GM21447 (cell line): ENCODE data around the gene POLG2.
"Not testable (repeated sequence)": the region's sequence is repeated elsewhere in the genome, so short reads cannot be mapped to it uniquely, and the experiment has no call there.

Source experiments
- ATAC-seq: cut with Tn5 transposase; IDR thresholded peaks from one replicate; pipeline ENCODE4 v1.9.1; 2021; ENCODE audit not compliant: unreplicated experiment

The POLG2 gene

DNA sequence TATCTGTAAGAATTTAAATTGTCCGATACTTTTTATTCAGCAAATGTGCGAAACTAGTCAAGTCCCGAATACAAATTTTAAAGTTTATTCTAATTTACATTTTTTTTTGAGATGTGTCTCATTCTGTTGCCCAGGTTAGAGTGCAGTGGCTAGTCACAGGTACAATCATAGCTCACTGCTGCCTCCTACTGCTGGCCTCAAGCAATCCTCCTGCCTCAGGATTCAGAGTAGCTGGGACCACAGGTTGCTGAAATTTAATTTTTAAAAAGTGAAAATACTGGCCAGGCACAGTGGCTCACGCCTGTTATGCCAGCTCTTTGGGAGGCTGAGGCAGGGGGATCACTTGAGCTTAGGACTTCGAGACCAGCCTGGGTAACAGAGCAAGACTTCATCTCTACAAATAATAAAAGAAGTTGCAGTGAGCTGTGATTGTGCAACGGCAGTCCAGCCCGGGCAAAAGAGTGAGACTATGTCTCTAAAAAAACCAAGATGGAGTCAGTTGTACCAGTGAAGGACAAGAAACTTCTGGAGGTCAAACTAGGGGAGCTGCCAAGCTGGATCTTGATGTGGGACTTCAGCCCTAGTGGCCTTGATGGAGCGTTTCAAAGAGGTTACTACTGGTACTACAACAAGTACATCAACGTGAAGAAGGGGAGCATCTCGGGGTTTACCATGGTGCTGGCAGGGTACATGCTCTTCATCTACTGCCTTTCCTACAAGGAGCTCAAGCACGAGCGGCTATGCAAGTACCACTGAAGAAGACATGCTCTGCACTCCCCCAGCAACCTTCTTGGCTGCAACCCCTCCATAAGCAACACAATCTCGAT is 5.6 kb downstream of the POLG2 start:
- no peak for ATAC-seq

DNA sequence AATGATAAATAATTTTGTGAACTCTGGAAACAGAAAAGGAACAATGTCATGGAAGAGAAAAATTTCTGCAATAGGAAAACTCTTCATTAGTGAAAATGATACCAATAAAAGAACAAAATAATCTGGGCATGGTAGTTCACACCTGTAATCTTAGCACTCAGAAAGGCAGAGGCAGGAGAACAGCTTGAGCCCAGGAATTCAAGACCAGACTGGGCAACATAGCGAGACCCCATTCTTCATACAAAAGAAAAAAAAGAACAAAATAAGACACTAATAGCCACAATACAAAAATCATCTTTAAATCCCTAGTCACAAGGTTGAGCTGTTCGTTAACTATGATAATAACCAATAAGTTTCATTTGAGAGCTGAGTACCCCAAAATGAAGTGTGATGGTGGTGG is 8.6 kb downstream of the POLG2 start:
- ATAC-seq = no peak

DNA sequence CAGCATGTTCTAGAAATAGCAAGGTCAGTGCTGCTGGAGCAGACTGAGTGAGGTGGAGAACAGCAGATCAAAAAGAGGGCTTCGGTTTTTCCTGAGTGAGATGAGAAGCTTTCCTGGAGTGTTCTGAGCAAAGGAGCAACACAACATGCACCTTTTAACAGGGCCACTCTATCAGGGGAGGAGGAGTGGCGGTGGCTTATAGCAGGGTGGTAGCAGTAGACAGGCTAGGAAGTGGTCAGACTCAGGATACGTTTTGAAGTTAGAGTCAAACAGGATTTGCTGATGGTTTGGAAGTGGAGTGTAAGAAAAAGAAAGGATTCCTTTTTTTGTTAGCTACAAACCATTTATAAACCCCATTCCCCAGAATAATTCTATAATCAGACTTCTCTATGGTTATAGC is 12.5 kb downstream of the POLG2 start:
- no peak for ATAC-seq

DNA sequence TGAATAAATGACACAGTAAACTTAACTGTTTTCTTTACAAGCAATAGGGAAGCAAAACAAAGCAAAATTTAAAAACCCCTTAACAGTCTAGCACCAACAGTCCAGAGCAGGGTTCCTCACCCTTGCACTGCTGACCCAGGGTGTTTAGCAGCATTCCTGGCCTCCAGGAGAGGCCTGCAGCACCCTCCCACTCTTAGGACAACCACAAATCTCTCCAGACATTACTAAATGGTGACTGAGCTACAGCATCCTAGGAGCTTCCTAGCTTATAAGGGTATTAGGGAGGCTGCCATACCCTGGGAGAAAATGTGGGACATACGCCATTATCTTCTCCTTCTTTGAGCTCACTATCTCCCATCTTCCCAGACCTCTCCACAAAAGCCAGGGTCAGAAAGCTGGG is 15.9 kb downstream of the POLG2 start:
- no peak for ATAC-seq

DNA sequence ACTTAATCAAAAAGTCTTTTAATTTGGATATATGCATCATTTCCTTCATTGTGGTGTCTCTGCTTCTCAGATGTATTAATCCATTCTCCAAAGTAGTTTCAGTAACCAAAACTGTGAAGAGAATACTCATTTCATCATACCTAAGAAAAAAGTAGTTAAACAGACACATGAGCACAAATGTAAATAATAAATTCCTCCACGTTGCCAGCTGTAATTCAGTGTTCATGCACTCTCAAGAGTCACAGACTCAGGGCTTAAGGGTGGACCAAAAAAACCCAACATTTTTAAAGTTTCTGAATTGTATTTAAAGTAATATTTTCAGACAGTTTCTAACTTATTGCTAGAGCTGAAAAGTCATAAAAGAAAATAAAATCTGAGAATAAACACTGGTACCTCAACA is 19.0 kb downstream of the POLG2 start:
- no peak for ATAC-seq

DNA sequence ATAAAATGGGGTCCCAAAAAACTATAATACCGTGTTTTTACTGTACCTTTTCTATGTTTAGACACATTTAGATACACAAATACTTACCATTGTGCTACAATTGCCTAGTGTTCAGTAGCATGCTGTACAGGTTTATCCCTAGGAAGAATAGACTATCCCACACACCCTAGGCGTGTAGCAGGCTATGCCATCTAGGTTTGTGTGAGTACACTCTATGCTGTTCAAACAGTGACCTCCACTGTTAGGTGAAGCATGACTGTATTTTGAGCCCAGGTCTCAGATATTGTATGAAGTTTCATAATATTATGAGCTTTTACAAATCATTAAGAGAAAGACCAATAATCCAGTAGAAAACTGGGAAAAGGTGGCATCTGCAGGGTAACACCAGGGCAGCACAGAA is 24.3 kb downstream of the POLG2 start:
- ATAC-seq = no peak

DNA sequence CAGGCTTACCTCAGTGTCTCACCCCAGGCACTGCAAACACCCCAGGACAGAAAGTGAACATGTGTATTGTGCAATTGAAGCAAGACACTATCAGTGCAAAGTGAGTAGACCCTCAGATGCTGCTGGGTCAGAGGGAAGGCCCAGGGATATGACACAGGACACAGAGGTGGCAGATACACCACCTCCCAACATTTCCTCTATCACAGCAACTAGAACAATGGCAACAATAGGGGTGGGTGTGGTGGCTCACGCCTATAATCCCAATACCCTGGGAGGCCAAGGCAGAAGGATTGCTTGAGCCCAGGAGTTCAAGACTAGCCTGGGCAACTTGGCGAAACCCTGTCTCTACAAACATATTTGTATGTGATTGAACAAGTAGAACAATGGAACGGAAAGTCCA is 25.4 kb downstream of the POLG2 start:
- ATAC-seq = no peak

DNA sequence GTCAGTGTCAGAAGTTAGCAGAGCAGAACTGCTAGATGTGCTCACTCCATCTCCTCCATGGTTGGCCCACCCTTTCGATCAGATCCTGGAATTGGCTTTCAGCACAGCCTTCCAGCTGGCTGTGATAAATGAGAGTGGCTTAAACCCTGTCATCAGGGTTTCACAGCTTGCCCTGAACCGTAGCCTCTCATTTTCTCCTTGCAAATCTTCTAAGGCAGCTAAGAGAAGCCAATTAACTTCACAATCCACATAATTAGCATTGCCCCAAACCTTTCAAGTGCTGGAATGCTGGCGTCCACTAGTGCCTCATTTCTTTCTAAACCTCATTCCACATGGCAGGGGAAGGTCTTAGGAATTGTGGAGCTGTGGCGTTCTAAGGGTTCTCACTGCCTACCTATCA is 26.2 kb downstream of the POLG2 start:
- no peak for ATAC-seq

DNA sequence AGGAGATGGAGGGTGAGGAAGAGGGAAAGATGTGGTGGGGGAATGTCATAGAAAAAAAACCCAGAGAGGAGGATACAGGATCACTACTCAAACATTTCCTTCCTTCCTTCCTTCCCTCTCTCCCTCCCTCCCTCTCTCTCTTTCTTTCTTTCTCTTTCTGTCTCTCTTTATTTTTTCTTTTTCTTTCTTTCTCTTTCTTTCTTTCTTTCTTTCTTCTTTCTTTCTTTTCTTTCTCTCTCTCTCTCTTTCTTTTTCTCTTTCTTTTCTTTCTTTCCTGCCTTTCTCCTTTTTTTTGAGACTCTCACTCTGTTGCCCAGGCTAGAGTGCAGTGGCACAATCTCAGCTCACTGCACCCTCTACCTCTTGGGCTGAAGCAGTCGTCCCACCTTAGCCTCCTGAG is 30.0 kb downstream of the POLG2 start:
- ATAC-seq = not testable (repeated sequence)

DNA sequence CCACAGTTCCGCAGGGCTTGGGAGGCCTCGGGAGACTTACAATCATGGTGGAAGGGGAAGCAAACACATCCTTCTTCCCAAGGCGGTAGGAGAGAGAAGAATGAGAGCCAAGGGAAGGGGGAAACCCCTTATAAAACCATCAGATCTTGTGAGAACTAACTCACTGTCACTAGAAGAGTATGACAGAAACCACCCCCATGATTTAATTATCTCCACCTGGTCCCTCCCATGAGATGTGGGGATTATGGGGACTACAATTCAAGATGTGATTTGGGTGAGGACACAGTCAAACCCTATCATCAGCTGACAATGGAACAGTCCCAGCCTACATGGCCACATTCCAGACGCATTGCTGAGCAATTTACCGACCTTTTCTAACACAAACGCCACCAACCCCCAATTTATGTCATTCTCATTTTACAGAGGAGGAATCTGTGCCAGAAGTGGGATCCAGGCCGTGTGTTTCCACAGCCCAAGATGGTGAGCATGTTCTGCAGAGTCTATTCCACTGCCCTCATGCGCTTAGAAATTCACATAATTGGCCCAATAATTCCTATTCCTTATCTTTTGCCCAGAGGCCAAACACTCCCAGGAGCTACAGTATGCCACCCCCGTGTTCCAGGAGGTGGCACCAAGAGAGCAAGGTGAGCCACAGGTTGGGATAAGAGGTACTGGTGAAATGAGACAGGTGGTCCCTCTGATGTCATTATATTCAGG is 30.7 kb downstream of the POLG2 start:
- no peak for ATAC-seq

DNA sequence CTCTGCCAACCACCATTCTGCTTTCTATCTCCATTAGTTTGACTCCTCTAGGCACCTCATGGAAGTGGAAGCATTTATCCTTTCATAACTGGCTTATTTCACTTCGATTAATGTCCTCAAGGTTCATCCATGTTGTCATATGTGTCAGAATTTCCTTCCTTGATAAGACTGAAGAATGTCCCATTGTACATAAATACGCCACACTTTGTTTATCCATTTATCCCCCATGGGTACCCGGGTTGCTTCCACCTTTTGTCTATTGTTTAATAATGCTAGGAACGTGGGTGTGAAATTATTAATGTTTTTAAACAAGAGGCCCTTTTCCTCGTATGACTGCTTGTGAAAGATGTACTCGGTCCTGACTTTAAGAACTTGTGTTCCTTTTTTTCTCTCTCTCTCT is 35.1 kb downstream of the POLG2 start:
- ATAC-seq = no peak

DNA sequence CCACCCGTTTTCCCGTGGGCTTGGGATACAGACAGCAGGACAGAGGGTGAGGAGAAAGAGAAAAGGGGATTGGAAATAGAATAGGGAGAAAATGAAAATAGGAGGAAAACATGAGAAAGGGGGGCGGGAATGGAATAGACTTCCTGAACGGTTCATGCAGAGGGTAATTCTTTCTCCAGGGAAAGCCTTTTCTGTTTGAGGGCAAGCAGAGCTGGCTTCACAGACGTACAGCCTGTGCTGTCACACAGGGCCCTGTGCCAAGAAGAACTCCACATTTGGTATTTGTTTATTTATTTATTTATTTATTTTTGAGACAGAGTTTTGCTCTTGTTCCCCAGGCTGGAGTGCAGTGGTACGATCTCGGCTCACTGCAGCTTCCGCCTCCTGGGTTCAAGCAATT is 35.9 kb downstream of the POLG2 start:
- no peak for ATAC-seq

DNA sequence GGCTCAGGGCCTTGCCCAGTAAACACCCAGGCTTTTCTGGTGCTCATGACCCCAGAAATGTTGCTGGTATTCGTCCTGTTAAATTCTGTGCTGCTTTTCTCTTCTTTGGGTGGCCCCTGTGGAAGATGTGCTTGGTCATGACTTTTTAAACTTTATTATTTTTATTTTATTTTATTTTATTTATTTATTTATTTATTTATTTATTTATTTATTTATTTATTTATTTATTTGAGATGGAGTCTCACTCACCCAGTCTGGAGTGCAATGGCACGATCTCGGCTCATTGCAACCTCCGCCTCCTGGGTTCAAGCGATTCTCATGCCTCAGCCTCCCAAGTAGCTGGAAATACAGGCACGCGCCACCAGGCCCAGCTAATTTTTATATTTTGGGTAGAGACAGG is 37.0 kb downstream of the POLG2 start:
- not testable (repeated sequence) for ATAC-seq

DNA sequence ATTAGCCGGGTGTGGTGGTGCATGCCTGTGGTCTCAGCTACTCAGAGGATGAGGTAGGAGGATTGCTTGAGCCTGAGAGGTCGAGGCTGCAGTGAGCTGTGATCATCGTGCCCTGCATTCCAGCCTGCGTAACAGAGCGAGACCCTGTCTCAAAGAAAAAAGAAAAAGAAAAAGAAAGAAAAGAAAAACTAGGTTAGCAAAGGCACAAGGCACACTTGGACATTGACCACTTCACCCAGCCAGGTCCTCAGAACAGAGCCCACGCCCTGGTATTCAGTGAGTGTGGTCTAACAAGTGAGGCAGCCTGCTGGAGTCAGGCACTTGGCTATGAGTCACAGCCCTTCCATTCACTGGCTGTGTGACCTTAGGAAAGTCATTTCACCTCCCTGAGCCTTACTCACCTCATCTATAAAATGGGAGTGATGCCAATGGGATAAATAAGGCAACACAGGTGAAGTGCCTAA is 37.5 kb downstream of the POLG2 start:
- no peak for ATAC-seq

DNA sequence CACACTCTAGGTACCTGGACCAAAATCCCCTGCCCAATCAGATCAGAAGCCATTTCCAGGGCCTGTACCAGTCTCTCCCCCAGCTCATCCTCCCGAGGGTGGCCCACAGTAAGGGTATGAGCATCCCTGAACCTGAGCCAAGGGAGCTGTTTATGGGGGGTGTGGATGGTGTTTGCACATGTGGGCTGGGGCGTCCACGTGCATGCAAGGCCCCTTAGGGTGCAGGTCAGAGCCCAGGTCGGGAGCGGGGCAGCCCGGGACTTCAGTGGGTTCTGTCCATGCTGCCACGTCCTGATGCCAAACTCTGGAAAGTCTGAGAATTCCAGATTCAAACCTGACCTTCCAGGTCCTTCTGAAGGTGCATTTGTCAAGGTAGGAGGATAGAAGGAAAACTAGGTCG is 38.1 kb downstream of the POLG2 start:
- ATAC-seq = no peak

DNA sequence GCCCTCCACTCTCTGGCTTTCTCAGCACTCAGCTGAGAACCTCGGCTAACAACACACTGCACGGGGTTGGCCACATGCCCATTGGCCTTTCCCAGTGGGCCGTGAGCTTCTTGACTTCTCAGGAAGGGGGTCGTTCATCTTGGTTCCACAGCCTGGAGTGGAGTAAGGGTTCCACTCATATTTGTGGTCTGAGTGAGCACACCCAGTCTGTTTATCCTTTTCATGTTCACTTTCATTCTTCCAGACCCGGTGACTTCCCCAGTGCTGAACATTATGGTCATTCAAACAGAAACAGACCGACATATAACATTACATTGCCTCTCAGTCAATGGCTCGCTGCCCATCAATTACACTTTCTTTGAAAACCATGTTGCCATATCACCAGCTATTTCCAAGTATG is 39.7 kb downstream of the POLG2 start:
- no peak for ATAC-seq

DNA sequence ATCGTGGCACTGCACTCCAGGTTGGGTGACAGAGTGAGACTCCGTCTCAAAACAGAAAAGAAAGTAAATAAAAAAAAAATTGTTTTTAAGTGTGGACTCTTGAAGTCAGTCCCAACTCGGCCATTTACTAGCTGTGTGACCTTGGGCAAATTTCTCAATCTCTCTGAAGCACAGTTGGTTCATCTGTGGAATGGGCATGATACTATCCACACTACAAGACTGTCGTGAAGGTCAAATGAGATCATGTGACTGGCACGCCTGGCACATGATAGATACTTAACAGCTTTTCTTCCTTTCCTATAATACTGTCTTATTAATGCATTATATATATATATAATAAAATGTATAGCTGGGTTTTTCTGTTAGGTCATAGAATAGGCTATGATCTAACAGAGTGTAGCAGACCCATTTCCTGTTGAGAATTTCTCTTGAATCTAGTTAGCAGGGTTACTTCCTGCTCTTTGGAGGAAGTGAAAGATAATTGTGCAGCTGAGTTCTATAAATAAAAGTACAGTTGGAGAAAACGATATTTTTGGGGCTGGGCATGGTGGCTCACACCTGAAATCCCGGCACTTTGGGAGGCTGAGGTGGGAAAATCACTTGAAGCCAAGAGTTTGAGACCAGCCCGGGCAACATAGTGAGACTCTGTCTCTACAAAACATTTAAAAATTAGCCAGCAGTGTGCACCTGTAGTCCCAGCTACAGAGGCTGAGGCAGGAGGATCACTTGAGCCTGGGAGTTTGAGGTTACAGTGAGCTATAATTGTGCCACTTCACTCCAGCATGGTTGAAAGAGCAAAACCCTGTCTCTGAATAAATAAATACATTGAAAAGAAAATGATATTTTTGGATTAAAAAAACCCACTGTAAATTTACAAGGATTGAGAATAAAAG is 40.6 kb downstream of the POLG2 start:
- ATAC-seq = peak; percentile 56

DNA sequence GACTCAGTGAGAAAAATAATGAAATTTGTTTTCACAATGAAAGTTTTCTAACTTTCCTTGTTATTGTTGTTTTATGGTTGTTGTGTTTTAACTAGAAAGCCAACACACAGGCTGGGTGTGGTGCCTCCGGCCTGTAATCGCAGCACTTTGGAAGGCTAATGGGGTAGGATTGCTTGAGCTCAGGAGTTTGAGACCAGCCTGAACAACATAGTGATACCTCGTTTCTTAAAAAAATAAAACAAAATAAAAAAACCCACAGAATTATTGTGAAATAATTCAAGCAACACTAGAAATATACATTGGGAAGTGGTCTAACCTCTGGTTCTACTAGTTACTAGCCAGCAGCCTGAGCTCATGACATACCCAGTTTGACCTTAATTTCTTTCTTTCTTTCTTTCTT is 47.3 kb downstream of the POLG2 start:
- ATAC-seq = no peak

DNA sequence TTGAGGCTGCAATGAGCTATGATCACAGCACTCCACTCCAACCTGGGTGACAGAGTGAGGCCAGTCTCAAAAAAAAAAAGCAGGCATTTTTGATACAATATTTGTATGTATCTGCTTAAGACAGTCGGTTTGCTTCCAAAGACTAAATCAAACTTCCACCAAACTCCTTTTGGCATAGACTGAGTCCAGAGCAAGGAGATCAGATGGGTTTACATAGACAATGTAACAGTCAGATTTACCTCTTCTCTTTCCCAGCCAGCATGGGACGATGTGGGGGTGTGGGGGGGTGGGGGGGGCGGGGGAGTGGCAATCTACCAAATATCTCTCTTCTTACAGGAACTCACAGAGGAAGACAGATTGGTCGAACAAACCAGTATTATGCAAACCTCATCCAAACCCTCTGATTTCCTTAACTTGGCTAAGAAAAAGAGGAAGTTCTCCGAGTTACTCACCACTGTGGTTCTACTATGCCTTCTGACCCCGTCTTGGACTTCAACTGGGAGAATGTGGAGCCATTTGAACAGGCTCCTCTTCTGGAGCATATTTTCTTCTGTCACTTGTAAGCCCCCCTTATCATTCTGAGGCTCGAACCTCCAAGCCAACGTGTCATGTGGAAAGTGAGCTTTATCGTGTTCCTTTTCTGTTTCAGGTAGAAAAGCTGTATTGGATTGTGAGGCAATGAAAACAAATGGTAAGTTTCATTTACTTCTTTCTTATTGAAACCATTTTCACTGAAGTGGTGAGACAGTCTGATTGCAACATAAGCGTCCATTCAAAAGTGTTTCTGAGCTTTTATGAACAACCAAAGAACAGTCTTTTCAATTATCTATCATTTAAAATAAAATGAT is 48.0 kb downstream of the POLG2 start, which contains the start of gene MILR1:
TSS of gene MILR1 (plus strand) at position 451 of the 848 bp plus-strand sequence. CDS start at position 505, 54 bp downstream.
- ATAC-seq = peak; percentile 87

DNA sequence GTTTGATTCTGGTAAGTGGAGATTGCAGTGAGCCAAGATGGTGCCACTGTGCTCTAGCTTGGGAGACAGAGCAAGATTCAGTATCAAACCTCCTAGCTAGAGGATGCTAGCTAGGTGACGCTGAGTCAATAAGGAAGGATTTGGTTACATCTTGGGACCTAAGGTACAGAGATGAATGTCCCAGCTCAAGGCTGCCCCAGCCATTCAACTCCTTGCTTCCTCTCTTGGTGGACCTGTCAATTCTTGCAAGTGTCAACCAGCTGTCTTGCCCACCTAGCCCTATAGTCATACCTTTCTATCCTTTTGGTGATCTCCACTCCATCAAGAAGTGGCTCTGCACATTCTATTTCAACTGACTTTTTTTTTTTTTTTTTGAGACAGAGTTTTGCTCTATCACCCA is 49.3 kb downstream of the POLG2 start:
- peak; percentile 52 for ATAC-seq
